Esophagus muscularis mucosa (tissue), 4 donors: ENCODE data around the gene ZNF185. TPM values are rescaled to one million over a fixed set of nuclear protein-coding genes. Genes with fewer than 3 reads are reported as not detected.

Source experiments
- DNase-seq: peaks from one replicate; pipeline ENCODE4 v3.0.0-alpha.2; 2017; ENCODE audit errors: extremely low spot score
- H3K27ac ChIP-seq, 4 donors: fragments of 200-600 bp; sonication (generic); replicated peaks in 1 of 4; 1 replicate in 3 of 4; 2 replicates in 1 of 4; pipeline ENCODE4 v1.5.1; 2016 to 2019; ENCODE audit warnings: mild to moderate bottlenecking in 1 of 4
- H3K27me3 ChIP-seq, 4 donors: fragments of 200-600 bp; sonication (generic); one replicate each; pipeline versions ENCODE4 v1.5.1 to v1.6.0; 2016 to 2019
- H3K36me3 ChIP-seq, 4 donors: fragments of 200-600 bp; sonication (generic); one replicate each; pipeline ENCODE4 v1.5.1; 2016 to 2019
- H3K4me1 ChIP-seq, 4 donors: fragments of 200-600 bp; sonication (generic); one replicate each; pipeline ENCODE4 v1.5.1; 2016 to 2019
- H3K4me3 ChIP-seq, 4 donors: fragments of 200-600 bp; sonication (generic); 1 replicate in 2 of 4; 2 replicates in 2 of 4; pipeline ENCODE4 v1.5.1; 2016 to 2019; ENCODE audit warnings: mild to moderate bottlenecking in 4 of 4, moderate library complexity in 1 of 4
- H3K9me3 ChIP-seq, 4 donors: fragments of 200-600 bp; sonication (generic); 1 replicate in 3 of 4; 2 replicates in 1 of 4; pipeline ENCODE4 v1.5.1; 2016 to 2019
- CTCF ChIP-seq, 3 experiments: fragments of 200-600 bp in 2 of 3; fragments of 450-650 bp in 1 of 3; sonication (generic) in 2 of 3; IDR thresholded peaks; one replicate each; pipeline ENCODE4 v1.5.1; 2017 to 2019; ENCODE audit warnings: antibody characterized with exemption in 3 of 3, mild to moderate bottlenecking in 2 of 3, moderate library complexity in 1 of 3
- EP300 ChIP-seq: sonication (generic); formaldehyde crosslinking; IDR thresholded peaks from one replicate; pipeline ENCODE4 v1.6.1; 2017; ENCODE audit warnings: antibody characterized with exemption
- POLR2A ChIP-seq: fragments of 450-650 bp; IDR thresholded peaks from one replicate; pipeline ENCODE4 v1.6.1; 2017; ENCODE audit warnings: antibody characterized with exemption, moderate library complexity, mild to moderate bottlenecking, low read depth
- POLR2AphosphoS5 ChIP-seq, 2 donors: sonication (generic); formaldehyde crosslinking; IDR thresholded peaks; one replicate each; pipeline ENCODE4 v1.6.1; 2017; ENCODE audit warnings: antibody characterized with exemption in 2 of 2
- WGBS: methylation state at CpG from one replicate; pipeline ENCODE4 v1.1.5; 2018; 5-methylcytosine and 5-hydroxymethylcytosine counted together
- intact Hi-C: fragments of 100-400 bp; cut with DNase I; formaldehyde crosslinking; loops from one replicate; pipeline ENCODE4 v1.15.1; 2023
- total RNA-seq, 4 donors: library from RNA; depleted of rRNA; stranded (reverse); fragments of >200 nt; gene quantifications; one replicate each; pipeline versions ENCODE4 v1.1.0 to v1.2.1, GENCODE V29; 2016

Gene ZNF185
- total RNA-seq, 4 donors from 2014 or later: 2.5 to 3.7 (median 3.0) TPM

- no peaks in the 10 kb centered on the region for H3K36me3 ChIP-seq
- no peak for DNase-seq
- TF ChIP-seq CTCF (IDR thresholded peaks at IDR 0.05): no peak
- H3K4me1 ChIP-seq: no peaks in the 10 kb centered on the region
- H3K4me3 ChIP-seq: no peak overlapping the region
- intact Hi-C loops: no loop called here
- H3K9me3 ChIP-seq: no peaks in the 10 kb centered on the region
- WGBS: 84% methylated on average over 6 of the region's 6 CpGs
- H3K27ac ChIP-seq: no peak overlapping the region
- no peaks in the 10 kb centered on the region for H3K27me3 ChIP-seq
Observed at GRCh38 chrX:152932144-152932543, 34.3 kb downstream of the ZNF185 start.

- intact Hi-C loops: no loop called here
- TF ChIP-seq EP300 (no peak), POLR2AphosphoS5 (IDR thresholded peaks at IDR 0.05) (no peak), CTCF (IDR thresholded peaks at IDR 0.05) (no peak), POLR2A (no peak)
- H3K4me1 ChIP-seq: no peaks in the 10 kb centered on the region
- H3K27ac ChIP-seq: no peak overlapping the region
- DNase-seq: no peak
- WGBS: 74% methylated on average over 8 of the region's 8 CpGs
- H3K27me3 ChIP-seq: no peaks in the 10 kb centered on the region
- no peak overlapping the region for H3K4me3 ChIP-seq
- no peaks in the 10 kb centered on the region for H3K9me3 ChIP-seq
- H3K36me3 ChIP-seq: no peaks in the 10 kb centered on the region
Observed at GRCh38 chrX:152932598-152933175, 34.8 kb downstream of the ZNF185 start.

GRCh38 chrX:152936306-152936705 is 38.4 kb downstream of the ZNF185 start:
- intact Hi-C loops: no loop called here

GRCh38 chrX:152937236-152937635 is 39.4 kb downstream of the ZNF185 start:
- Histone ChIP-seq H3K27ac (no peak overlapping the region), H3K4me3 (no peak overlapping the region), H3K9me3 (no peaks in the 10 kb centered on the region), H3K36me3 (no peaks in the 10 kb centered on the region), H3K27me3 (no peaks in the 10 kb centered on the region), H3K4me1 (peaks cover 0 to 9% (median 7%) of the 10 kb centered on the region in 4 donors)
- 84% methylated on average over 9 of the region's 9 CpGs for WGBS
- intact Hi-C loops: no loop called here
- DNase-seq: no peak
- TF ChIP-seq POLR2AphosphoS5 (IDR thresholded peaks at IDR 0.05): no peak
- TF ChIP-seq CTCF (IDR thresholded peaks at IDR 0.05): no peak
- TF ChIP-seq POLR2A: no peak
- TF ChIP-seq EP300: no peak

More at GRCh38 chrX:152936306-152936705, 38.4 kb downstream of the ZNF185 start:
- TF ChIP-seq CTCF (IDR thresholded peaks at IDR 0.05) (no peak), EP300 (no peak), POLR2AphosphoS5 (IDR thresholded peaks at IDR 0.05) (no peak), POLR2A (no peak)
- Histone ChIP-seq H3K27ac (no peak overlapping the region), H3K4me1 (peaks cover 0 to 4% (median 2%) of the 10 kb centered on the region in 4 donors), H3K9me3 (no peaks in the 10 kb centered on the region), H3K27me3 (no peaks in the 10 kb centered on the region), H3K36me3 (no peaks in the 10 kb centered on the region), H3K4me3 (no peak overlapping the region)
- whole genome bisulfite sequencing: no CpG with 5 or more reads among the region's 2 CpGs
- no peak for DNase-seq
